ENCODE measurements around the gene ANAPC16.
"Not testable (repeated sequence)": the region's sequence is repeated elsewhere in the genome, so short reads cannot be mapped to it uniquely, and the experiment has no call there.

The ANAPC16 gene

GRCh38 chr10:72274730-72275350 lies 59.0 kb downstream of the ANAPC16 start:
- Histone ChIP-seq H3K27ac (ENCODE audit: low read depth, low read length, severe bottlenecking) (peak overlapping the region; percentile 83), H3K4me3 (ENCODE audit: extremely low read depth, insufficient read depth, low read length, poor library complexity, severe bottlenecking) (peak overlapping the region; percentile 84), H3K9me3 (ENCODE audit: control insufficient read depth, low read length) (no peaks in the 10 kb centered on the region), H3K4me1 (ENCODE audit: control insufficient read depth, insufficient read depth, low read length, poor library complexity, severe bottlenecking) (peaks cover 15% of the 10 kb centered on the region), H3K36me3 (ENCODE audit: control insufficient read depth, insufficient read depth, low read length) (peaks cover 18% of the 10 kb centered on the region)
- 46 to 62% methylated on average over 24 to 26 of the region's 26 CpGs for WGBS, 2 experiments (ENCODE audit: insufficient coverage in 2 of 2)

DNA sequence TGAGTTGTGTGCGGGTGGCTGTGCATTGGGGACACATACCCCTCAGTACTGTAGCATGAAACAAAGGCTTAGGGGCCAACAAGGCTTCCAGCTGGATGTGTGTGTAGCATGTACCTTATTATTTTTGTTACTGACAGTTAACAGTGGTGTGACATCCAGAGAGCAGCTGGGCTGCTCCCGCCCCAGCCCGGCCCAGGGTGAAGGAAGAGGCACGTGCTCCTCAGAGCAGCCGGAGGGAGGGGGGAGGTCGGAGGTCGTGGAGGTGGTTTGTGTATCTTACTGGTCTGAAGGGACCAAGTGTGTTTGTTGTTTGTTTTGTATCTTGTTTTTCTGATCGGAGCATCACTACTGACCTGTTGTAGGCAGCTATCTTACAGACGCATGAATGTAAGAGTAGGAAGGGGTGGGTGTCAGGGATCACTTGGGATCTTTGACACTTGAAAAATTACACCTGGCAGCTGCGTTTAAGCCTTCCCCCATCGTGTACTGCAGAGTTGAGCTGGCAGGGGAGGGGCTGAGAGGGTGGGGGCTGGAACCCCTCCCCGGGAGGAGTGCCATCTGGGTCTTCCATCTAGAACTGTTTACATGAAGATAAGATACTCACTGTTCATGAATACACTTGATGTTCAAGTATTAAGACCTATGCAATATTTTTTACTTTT lies 59.7 kb downstream of the ANAPC16 start:
- WGBS, 2 experiments (ENCODE audit: insufficient coverage in 2 of 2): 68 to 74% methylated on average over 9 to 10 of the region's 12 CpGs
- Histone ChIP-seq H3K9me3 (ENCODE audit: control insufficient read depth, low read length) (no peaks in the 10 kb centered on the region), H3K4me1 (ENCODE audit: control insufficient read depth, insufficient read depth, low read length, poor library complexity, severe bottlenecking) (peaks cover 15% of the 10 kb centered on the region), H3K36me3 (ENCODE audit: control insufficient read depth, insufficient read depth, low read length) (peaks cover 18% of the 10 kb centered on the region), H3K4me3 (ENCODE audit: extremely low read depth, insufficient read depth, low read length, poor library complexity, severe bottlenecking) (peak overlapping the region; percentile 84), H3K27ac (ENCODE audit: low read depth, low read length, severe bottlenecking) (no peak overlapping the region)

- no peaks in the 10 kb centered on the region for H3K9me3 ChIP-seq (ENCODE audit: control insufficient read depth, low read length)
- peaks cover 18% of the 10 kb centered on the region for H3K36me3 ChIP-seq (ENCODE audit: control insufficient read depth, insufficient read depth, low read length)
- 89 to 98% methylated on average over 3 to 4 of the region's 4 CpGs for WGBS, 2 experiments (ENCODE audit: insufficient coverage in 2 of 2)
- no peak overlapping the region for H3K27ac ChIP-seq (ENCODE audit: low read depth, low read length, severe bottlenecking)
- peaks cover 10% of the 10 kb centered on the region for H3K4me1 ChIP-seq (ENCODE audit: control insufficient read depth, insufficient read depth, low read length, poor library complexity, severe bottlenecking)
- H3K4me3 ChIP-seq (ENCODE audit: extremely low read depth, insufficient read depth, low read length, poor library complexity, severe bottlenecking): peak overlapping the region; percentile 84
Observed at GRCh38 chr10:72276013-72276387, 60.2 kb downstream of the ANAPC16 start.

DNA sequence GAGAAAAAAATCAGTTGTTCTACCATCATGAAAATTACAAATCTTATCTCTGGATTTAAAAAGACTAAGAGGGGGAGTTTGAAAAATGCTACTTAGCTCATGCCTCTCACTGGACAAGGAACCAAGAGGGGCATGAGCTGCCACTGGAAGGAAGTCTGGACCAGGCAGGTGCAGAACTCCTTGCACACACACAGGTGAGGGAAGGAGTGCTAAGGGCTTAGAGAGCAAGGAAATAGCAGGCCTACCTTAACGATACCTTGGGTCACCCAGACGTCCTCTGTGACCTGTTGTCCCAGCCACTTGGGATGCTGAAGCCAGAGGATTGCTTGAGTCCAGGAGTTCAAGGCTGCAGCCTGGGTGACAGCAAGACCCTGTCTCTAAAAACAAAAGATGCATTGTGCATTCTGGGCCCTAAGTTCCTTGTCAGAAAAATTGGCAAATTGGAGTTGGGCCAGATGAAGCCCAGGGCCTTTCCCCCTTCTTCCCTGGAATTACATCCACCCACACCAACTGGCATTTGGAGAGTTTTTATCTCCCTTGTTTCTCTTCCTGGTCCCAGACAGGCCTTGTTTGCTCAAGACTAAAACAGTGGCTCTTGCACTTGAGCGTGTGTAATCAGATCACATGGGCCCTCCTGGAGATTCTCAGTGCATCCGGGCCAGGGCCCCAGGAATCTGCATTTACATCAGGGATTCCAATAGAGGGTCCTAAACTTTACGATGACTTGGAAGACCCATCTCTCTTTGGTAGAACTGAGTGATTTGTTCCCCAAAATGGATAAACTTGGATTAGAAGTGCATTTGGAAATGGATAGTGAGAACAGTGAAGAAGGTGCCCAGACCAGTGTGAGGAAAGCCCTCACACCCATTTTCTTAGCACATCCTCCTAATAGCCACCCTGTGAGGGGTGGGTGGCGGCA lies 60.9 kb downstream of the ANAPC16 start:
- H3K4me1 ChIP-seq (ENCODE audit: control insufficient read depth, insufficient read depth, low read length, poor library complexity, severe bottlenecking): peaks cover 8% of the 10 kb centered on the region
- no peak overlapping the region for H3K27ac ChIP-seq (ENCODE audit: low read depth, low read length, severe bottlenecking)
- H3K4me3 ChIP-seq (ENCODE audit: extremely low read depth, insufficient read depth, low read length, poor library complexity, severe bottlenecking): peak overlapping the region; percentile 84
- H3K9me3 ChIP-seq (ENCODE audit: control insufficient read depth, low read length): no peaks in the 10 kb centered on the region
- 85 to 88% methylated on average over 6 of the region's 6 CpGs for WGBS, 2 experiments (ENCODE audit: insufficient coverage in 2 of 2)
- H3K36me3 ChIP-seq (ENCODE audit: control insufficient read depth, insufficient read depth, low read length): peaks cover 18% of the 10 kb centered on the region

DNA sequence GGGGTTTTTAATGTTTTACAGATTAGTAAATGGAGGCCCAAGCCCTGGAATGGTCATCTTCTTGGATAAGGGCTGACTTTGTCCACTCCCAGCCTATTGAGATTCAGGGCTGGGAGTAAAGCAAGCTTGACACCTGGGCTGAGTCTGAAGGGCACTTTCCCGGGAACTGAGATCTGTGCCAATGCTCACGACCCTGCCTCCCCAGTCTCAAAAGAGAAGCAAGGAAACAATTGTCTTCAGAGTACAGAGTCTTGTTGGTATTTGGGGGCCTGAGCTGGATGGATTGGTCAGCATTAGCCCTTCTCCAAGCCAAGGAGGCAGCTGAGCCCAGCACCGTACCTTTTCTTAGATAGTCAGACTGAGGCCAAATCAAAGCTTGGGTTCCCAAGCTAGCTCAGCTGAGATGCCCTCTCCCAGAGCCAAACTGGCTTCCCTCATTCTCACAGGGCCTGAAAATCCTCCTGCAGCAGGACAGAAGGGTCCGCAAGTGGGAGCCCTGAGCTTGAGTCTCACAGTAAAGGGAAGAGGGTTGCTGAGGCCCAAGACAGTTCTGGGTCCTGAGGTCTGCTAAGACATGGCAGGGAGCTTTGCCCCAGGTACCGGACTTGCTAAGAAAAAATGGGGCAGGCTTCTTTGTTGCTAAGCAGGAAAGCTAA lies 61.7 kb downstream of the ANAPC16 start:
- peaks cover 18% of the 10 kb centered on the region for H3K36me3 ChIP-seq (ENCODE audit: control insufficient read depth, insufficient read depth, low read length)

GRCh38 chr10:72277996-72278667 lies 62.3 kb downstream of the ANAPC16 start:
- H3K36me3 ChIP-seq (ENCODE audit: control insufficient read depth, insufficient read depth, low read length): peaks cover 18% of the 10 kb centered on the region
- H3K4me3 ChIP-seq (ENCODE audit: extremely low read depth, insufficient read depth, low read length, poor library complexity, severe bottlenecking): no peak overlapping the region
- H3K4me1 ChIP-seq (ENCODE audit: control insufficient read depth, insufficient read depth, low read length, poor library complexity, severe bottlenecking): no peaks in the 10 kb centered on the region
- 97 to 98% methylated on average over 3 of the region's 3 CpGs for WGBS, 2 experiments (ENCODE audit: insufficient coverage in 2 of 2)
- no peaks in the 10 kb centered on the region for H3K9me3 ChIP-seq (ENCODE audit: control insufficient read depth, low read length)
- H3K27ac ChIP-seq (ENCODE audit: low read depth, low read length, severe bottlenecking): peak overlapping the region; percentile 29

More for the DNA sequence above, 61.7 kb downstream of the ANAPC16 start:
- Histone ChIP-seq H3K27ac (ENCODE audit: low read depth, low read length, severe bottlenecking) (peak overlapping the region; percentile 29), H3K9me3 (ENCODE audit: control insufficient read depth, low read length) (no peaks in the 10 kb centered on the region), H3K4me3 (ENCODE audit: extremely low read depth, insufficient read depth, low read length, poor library complexity, severe bottlenecking) (no peak overlapping the region), H3K4me1 (ENCODE audit: control insufficient read depth, insufficient read depth, low read length, poor library complexity, severe bottlenecking) (peaks cover 3% of the 10 kb centered on the region)
- WGBS, 2 experiments (ENCODE audit: insufficient coverage in 2 of 2): 90 to 96% methylated on average over 2 to 3 of the region's 5 CpGs

DNA sequence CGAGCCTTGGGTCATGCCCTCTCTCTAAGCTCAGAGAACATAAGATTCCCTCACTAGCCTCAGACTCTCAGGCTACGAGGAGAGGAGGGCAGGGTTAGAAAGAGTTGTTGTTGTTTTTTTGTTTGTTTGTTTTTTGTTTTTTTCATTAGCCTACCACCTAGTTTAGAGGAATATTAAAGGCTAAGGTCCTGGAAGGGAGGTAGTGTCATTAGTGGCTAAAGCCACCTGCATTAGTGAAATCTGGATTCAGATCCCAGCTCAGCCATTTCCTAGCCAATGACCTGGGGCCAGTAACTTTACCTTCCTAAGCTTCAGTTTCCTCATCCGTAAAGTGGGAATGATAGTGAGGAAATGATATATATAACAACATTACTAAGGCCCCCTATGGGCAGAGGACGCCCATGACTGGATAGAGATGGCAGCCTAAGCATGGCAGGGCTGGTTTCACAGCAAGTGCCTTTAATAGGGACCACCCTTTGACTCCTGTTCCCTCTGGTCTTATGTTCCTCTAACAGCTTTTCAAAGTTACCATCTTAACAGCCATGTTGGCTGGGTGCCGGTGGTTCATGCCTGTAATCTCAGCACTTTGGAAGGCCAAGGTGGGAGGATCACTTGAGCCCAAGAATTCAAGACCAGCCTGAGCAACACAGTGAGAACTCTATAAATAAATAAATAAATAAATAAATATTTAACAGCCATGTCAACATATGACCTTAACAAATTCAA lies 63.0 kb downstream of the ANAPC16 start:
- 80% methylated on average over 1 of the region's 5 CpGs; no CpG with 5 or more reads in 1 of the 2 experiments for WGBS, 2 experiments (ENCODE audit: insufficient coverage in 2 of 2)
- peaks cover 18% of the 10 kb centered on the region for H3K36me3 ChIP-seq (ENCODE audit: control insufficient read depth, insufficient read depth, low read length)
- H3K27ac ChIP-seq (ENCODE audit: low read depth, low read length, severe bottlenecking): no peak overlapping the region
- no peaks in the 10 kb centered on the region for H3K4me1 ChIP-seq (ENCODE audit: control insufficient read depth, insufficient read depth, low read length, poor library complexity, severe bottlenecking)
- H3K9me3 ChIP-seq (ENCODE audit: control insufficient read depth, low read length): no peaks in the 10 kb centered on the region
- H3K4me3 ChIP-seq (ENCODE audit: extremely low read depth, insufficient read depth, low read length, poor library complexity, severe bottlenecking): no peak overlapping the region

DNA sequence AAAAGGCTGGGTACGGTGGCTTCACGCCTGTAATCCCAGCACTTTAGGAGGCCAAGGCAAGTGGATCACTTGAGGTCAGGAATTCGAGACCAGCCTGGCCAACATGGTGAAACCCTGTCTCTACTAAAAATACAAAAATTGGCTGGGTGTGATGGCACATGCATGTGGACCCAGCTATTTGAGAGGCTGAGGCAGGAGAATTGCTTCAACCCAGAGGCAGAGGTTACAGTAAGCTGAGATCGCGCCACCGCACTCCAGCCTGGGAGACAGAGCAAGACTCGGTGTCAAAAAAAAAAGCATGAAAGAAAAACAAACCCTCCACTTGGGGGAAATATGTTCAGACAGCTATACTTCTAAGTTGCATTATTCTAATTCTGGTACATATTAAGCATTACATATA lies 63.8 kb downstream of the ANAPC16 start:
- not testable (repeated sequence) for H3K4me3 ChIP-seq (ENCODE audit: extremely low read depth, insufficient read depth, low read length, poor library complexity, severe bottlenecking); H3K27ac ChIP-seq (ENCODE audit: low read depth, low read length, severe bottlenecking); H3K4me1 ChIP-seq (ENCODE audit: control insufficient read depth, insufficient read depth, low read length, poor library complexity, severe bottlenecking); H3K9me3 ChIP-seq (ENCODE audit: control insufficient read depth, low read length)
- H3K36me3 ChIP-seq (ENCODE audit: control insufficient read depth, insufficient read depth, low read length): peaks cover 17% of the 10 kb centered on the region
- WGBS, 2 experiments (ENCODE audit: insufficient coverage in 2 of 2): 80 to 100% methylated on average over 2 to 6 of the region's 7 CpGs

GRCh38 chr10:72283131-72283530 lies 67.3 kb downstream of the ANAPC16 start:
- no peaks in the 10 kb centered on the region for H3K9me3 ChIP-seq (ENCODE audit: control insufficient read depth, low read length)
- no peak overlapping the region for H3K27ac ChIP-seq (ENCODE audit: low read depth, low read length, severe bottlenecking)
- 71 to 93% methylated on average over 1 to 2 of the region's 3 CpGs for WGBS, 2 experiments (ENCODE audit: insufficient coverage in 2 of 2)
- peaks cover 6% of the 10 kb centered on the region for H3K4me1 ChIP-seq (ENCODE audit: control insufficient read depth, insufficient read depth, low read length, poor library complexity, severe bottlenecking)
- no peak overlapping the region for H3K4me3 ChIP-seq (ENCODE audit: extremely low read depth, insufficient read depth, low read length, poor library complexity, severe bottlenecking)
- no peaks in the 10 kb centered on the region for H3K36me3 ChIP-seq (ENCODE audit: control insufficient read depth, insufficient read depth, low read length)

Measured in mesodermal cell (in vitro differentiated cells).